AG09319 (cell line): ENCODE data around the gene GREM2.

Experiments used
- DNase-seq: peaks from one replicate; pipeline ENCODE4 v3.0.0-alpha.2; 2010; ENCODE audit warnings: low read depth; ENCODE audit errors: extremely low read depth
- TF ChIP-seq, protein P1 (sequence below): IDR thresholded peaks from 2 replicates; pipeline ENCODE4 v1.5.1; 2011; ENCODE audit warnings: low read depth, mild to moderate bottlenecking, inconsistent platforms, low read length, moderate library complexity

The GREM2 gene

GRCh38 chr1:240649733-240650721 is 38.1 kb upstream of the GREM2 start:
- TF ChIP-seq, protein P1, sequence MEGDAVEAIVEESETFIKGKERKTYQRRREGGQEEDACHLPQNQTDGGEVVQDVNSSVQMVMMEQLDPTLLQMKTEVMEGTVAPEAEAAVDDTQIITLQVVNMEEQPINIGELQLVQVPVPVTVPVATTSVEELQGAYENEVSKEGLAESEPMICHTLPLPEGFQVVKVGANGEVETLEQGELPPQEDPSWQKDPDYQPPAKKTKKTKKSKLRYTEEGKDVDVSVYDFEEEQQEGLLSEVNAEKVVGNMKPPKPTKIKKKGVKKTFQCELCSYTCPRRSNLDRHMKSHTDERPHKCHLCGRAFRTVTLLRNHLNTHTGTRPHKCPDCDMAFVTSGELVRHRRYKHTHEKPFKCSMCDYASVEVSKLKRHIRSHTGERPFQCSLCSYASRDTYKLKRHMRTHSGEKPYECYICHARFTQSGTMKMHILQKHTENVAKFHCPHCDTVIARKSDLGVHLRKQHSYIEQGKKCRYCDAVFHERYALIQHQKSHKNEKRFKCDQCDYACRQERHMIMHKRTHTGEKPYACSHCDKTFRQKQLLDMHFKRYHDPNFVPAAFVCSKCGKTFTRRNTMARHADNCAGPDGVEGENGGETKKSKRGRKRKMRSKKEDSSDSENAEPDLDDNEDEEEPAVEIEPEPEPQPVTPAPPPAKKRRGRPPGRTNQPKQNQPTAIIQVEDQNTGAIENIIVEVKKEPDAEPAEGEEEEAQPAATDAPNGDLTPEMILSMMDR = no peak
- no peak for DNase-seq

DNA sequence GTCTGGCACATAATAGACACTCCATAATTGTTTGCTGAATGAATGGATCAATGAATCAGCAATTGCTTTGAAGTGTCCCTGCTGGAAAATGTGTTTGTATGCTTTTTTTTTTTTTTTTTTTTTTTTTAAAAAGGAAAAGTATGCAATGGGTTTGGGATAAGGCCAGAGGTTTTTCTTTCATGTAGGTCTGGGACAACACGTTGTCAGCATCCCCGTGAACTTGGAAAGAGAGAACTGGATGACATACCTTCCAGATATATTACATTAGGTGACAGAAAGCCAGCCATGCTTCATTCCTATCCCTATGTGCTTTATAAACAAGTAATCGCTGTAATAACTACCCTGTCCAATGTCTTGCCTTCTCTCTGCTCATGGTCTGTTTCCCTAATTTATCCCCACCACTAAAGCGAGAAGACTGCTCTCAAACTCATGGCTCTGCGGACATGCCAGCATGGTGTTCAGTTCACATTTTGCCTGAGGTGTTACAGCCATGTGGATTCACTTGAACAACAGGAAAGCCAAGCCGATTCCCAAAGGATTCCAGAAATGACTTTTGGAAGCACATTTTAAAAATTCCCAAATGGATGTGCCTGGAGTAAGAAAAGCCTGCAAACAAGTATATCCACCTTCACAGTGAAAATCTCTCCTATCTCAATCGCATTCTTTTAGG is 34.8 kb upstream of the GREM2 start:
- no peak for DNase-seq
- TF ChIP-seq, protein P1 = no peak

DNA sequence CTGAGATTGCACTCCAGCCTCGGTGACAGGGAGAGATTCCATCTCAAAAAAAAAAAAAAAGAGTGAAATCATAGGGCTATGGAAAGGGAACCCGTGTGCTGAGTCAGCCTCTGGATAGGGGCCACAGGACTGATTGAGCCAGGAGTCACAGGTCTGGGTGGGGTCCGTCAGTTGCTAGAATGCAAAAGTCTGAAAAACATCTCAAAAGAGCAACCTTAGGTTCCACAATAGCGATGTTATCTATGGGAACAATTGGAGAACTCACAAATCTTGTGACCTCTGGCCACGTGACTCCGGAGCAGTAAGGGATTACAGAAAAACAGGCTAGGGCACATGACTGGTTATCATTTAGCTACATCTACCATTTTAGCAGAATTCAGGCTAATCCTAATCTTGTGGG is 32.8 kb upstream of the GREM2 start:
- TF ChIP-seq, protein P1 = no peak
- no peak for DNase-seq

GRCh38 chr1:240635466-240636256 is 23.7 kb upstream of the GREM2 start:
- no peak for DNase-seq
- TF ChIP-seq, protein P1 = no peak

GRCh38 chr1:240630409-240630808 is 18.5 kb upstream of the GREM2 start:
- TF ChIP-seq, protein P1 = no peak
- DNase-seq = no peak

- no peak for DNase-seq
- TF ChIP-seq, protein P1 = no peak
Measured at GRCh38 chr1:240621249-240621648, 9.3 kb upstream of the GREM2 start.
